Measurements from ENCODE around the gene NELL1.

- TF ChIP-seq, protein P1, sequence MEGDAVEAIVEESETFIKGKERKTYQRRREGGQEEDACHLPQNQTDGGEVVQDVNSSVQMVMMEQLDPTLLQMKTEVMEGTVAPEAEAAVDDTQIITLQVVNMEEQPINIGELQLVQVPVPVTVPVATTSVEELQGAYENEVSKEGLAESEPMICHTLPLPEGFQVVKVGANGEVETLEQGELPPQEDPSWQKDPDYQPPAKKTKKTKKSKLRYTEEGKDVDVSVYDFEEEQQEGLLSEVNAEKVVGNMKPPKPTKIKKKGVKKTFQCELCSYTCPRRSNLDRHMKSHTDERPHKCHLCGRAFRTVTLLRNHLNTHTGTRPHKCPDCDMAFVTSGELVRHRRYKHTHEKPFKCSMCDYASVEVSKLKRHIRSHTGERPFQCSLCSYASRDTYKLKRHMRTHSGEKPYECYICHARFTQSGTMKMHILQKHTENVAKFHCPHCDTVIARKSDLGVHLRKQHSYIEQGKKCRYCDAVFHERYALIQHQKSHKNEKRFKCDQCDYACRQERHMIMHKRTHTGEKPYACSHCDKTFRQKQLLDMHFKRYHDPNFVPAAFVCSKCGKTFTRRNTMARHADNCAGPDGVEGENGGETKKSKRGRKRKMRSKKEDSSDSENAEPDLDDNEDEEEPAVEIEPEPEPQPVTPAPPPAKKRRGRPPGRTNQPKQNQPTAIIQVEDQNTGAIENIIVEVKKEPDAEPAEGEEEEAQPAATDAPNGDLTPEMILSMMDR (IDR thresholded peaks at IDR 0.05; ENCODE audit: low read depth, low read length, poor library complexity, severe bottlenecking) = no peak
- no peak for TF ChIP-seq EZH2phosphoT487 (IDR thresholded peaks at IDR 0.05; ENCODE audit: borderline replicate concordance, low read length)
These were observed 758.3 kb downstream of the NELL1 start for GRCh38 chr11:21427726-21428125.
